ES-I3 (cell line): ENCODE data around the gene HTR4.
"Not testable (repeated sequence)": the region's sequence is repeated elsewhere in the genome, so short reads cannot be mapped to it uniquely, and the experiment has no call there.

Source experiments
- H3K36me3 ChIP-seq: 2 replicates; pipeline ENCODE4 v1.6.1; 2013; ENCODE audit warnings: mild to moderate bottlenecking, low read length, control low read depth, moderate library complexity; ENCODE audit not compliant: insufficient read depth
- H3K4me1 ChIP-seq: 2 replicates; pipeline ENCODE4 v1.6.1; 2013; ENCODE audit warnings: mild to moderate bottlenecking, control low read depth, low read length; ENCODE audit not compliant: insufficient read depth
- H3K9ac ChIP-seq: 2 replicates; pipeline ENCODE4 v1.6.1; 2013; ENCODE audit warnings: low read depth, mild to moderate bottlenecking, low read length, moderate library complexity
- H3K9me3 ChIP-seq: 2 replicates; pipeline ENCODE4 v1.6.1; 2013; ENCODE audit warnings: mild to moderate bottlenecking, low read length, moderate library complexity; ENCODE audit not compliant: control insufficient read depth, insufficient read depth

Gene HTR4

DNA sequence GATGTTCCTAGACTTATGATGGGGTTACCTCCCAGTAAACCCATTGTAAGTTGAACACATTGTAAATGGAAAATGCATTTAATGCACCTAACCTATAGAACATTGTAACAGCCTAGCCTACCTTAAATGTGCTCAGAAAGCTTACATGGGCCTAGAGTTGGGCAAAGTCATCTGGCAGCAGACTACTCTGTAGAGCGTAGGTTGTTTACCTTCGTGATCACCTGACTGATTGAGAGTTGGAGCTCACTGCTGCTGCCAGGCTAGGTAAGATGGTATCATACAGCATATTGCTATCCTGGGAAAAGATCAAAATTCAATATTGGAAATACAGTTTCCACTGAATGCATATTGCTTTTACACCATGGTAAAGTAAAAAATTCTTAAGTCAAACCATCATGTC, 95.4 kb downstream of the HTR4 start:
- Histone ChIP-seq H3K9ac (no peak overlapping the region), H3K4me1 (peaks cover 3% of the 10 kb centered on the region; the same call in 1 of the 2 replicates), H3K9me3 (no peaks in the 10 kb centered on the region), H3K36me3 (no peaks in the 10 kb centered on the region)

DNA sequence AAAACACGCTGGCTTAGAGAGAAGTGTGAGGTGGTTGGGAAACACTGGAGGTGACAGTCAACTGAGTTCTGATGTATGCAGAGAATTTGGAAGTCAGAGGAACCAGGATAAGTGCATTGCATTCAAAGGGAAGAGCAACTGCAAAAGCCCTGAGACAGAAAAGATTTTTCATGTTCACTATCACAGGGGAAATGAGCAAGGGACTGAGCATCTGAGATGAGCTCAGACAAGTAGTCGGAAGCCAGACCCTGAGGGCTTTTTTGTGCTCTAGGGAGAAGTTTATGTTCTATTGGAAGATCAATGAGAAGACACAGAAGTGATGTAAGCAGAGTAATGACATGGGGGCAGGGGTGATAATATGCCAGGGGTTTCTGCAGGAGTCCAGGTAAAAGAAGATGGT, 97.5 kb downstream of the HTR4 start:
- H3K9ac ChIP-seq = no peak overlapping the region
- no peaks in the 10 kb centered on the region for H3K36me3 ChIP-seq
- no peaks in the 10 kb centered on the region for H3K9me3 ChIP-seq
- peaks cover 3% of the 10 kb centered on the region; the same call in 1 of the 2 replicates for H3K4me1 ChIP-seq

DNA sequence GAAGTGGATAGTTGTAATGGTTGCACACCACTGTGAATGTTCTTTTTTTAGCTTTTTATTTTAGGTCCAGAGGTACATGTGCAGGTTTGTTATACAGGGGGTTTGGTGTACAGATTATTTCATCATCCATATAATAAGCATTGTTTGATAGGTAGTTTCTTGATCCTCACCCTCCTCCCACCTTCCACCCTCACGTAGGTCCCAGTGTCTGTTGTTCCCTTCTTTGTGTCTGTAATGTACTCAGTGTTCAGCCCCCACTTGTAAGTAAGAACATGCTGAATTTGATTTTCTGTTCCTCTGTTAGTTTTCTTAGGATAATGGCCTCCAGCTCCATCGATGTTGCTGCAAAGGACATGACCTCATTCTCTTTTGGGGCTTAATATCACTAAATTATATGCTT, 99.7 kb downstream of the HTR4 start:
- Histone ChIP-seq H3K9ac (no peak overlapping the region), H3K4me1 (peaks cover 3% of the 10 kb centered on the region; the same call in 1 of the 2 replicates), H3K9me3 (no peaks in the 10 kb centered on the region), H3K36me3 (no peaks in the 10 kb centered on the region)

DNA sequence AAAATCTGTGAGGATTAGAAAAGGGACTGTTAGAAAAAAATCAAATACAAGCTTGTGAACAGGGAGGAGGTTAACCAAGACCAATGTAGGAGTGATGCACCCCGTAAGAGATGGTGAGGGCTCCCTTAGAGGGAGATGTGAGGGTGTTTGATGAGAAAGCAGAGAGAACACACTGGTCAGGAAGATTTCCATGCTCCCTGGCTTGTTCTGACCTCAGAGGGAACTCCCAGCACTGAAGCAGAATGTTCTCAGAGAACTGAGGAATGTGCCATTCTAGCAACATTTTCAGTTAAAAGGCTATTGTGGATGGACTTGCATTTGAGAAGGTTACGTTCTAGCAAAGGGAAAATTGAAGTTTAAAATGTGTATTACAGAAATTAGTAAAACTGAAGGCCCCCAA, 110.6 kb downstream of the HTR4 start:
- Histone ChIP-seq H3K9me3 (no peaks in the 10 kb centered on the region), H3K4me1 (no peaks in the 10 kb centered on the region), H3K36me3 (no peaks in the 10 kb centered on the region), H3K9ac (no peak overlapping the region)

DNA sequence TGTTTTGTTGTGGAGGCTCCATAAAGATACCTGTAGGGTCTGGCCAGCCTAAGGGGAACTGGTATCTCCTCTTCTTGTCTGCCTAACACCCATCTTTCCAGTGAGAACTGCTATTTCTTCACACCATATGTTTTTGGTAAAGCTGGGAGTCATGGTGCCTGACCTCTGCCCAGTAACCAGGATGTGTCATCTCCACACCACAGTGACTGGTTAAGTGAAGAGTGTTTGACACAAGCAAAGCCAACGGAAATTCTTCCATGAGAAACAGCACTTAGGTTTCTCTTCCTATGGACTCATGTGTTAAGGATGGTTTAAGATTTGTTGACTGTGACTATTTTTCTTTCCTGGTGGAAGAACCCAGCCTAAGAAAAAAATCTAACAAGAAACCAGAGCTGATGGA, 111.5 kb downstream of the HTR4 start:
- Histone ChIP-seq H3K4me1 (no peaks in the 10 kb centered on the region), H3K9ac (no peak overlapping the region), H3K36me3 (no peaks in the 10 kb centered on the region), H3K9me3 (no peaks in the 10 kb centered on the region)

DNA sequence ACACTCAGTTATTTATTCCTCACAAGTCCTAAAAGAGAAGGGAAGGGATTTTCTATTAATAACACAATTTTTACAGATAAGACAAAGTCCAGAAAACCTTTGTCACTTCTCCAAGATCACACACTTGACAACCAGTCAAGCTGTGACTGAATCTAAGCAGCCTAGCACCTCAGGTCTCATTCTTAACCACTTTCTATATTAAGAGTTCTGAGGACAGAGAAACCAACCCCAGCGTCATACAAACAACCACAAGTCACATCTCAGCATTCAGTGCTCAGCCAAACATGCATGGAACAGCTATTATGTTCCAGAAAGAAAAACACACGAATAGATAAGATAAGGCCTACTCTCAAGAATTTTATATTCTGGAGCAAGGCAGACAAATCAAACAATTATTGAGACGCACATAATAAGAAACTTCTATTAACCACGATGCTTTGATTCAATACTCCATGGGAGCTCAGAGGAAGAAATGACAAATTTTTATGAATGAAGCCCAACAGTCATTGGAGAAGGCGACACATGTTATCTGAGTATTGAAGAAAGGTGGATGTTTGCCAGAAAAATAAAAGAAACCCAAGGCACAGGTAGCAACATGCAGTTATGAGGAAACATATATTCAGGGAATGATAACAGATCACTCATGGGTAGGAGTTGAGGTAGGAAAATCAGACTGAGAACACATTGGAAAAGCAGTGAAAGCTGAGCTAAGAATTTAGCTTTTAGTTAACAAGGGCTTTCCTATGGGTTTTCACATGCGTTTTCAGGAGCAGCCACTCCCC, 113.1 kb downstream of the HTR4 start:
- Histone ChIP-seq H3K4me1 (no peaks in the 10 kb centered on the region), H3K36me3 (no peaks in the 10 kb centered on the region), H3K9me3 (no peaks in the 10 kb centered on the region), H3K9ac (no peak overlapping the region)

DNA sequence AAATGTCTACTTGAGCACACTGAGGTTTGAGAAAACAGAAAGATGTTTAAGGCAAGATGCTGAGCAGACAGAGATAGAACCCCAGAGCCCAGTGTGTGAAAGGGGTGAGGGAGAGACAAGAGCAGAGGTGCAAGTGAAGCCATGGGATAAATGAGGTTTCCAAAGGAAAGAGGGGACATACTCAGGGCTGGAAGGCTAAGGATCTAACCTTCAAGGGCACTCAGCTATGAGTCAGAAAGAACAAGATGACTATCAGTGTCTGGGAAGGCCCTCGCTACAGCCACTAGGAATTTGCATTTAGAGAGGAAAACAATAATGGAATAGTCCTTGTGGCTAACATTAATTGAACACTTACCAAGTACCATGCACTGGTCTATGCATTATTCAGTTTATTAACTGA, 113.7 kb downstream of the HTR4 start:
- Histone ChIP-seq H3K4me1 (no peaks in the 10 kb centered on the region), H3K36me3 (no peaks in the 10 kb centered on the region), H3K9ac (no peak overlapping the region), H3K9me3 (no peaks in the 10 kb centered on the region)

DNA sequence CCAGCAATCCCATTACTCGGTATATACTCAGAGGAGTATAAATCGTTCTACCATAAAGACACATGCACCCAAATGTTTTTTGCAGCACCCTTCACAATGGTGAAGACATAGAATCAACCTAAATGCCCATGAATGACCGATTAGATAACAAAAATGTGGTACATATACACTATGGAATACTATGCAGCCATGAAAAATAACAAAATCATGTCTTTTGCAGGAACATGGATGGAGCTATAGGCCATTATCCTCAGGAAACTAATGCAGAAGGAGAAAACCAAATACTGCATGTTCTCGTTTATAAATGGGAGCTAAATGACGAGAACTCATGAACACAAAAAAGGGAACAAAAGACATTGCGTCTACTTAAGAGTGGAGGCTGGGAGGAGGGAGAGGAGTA, 114.5 kb downstream of the HTR4 start:
- Histone ChIP-seq H3K36me3 (no peaks in the 10 kb centered on the region), H3K9me3 (no peaks in the 10 kb centered on the region), H3K4me1 (no peaks in the 10 kb centered on the region)

DNA sequence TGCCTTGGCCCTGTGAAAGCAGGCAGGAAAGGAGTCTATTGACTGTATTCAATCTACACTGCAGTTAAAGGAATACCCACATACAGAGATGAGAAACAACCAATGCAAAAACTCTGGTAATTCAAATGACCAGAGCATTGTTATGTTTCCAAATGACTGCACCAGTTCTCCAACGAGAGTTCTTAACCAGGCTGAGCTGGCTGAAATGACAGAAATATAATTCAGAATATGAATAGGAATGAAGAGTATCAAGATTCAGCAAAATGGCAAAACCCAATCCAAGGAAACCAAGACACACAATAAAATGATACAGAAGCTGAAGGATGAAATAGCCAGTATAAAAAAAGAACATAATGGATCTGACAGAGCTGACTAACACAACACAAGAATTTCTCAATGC, 119.1 kb downstream of the HTR4 start:
- Histone ChIP-seq H3K9me3 (no peaks in the 10 kb centered on the region; the same call in 1 of the 2 replicates), H3K36me3 (no peaks in the 10 kb centered on the region), H3K4me1 (no peaks in the 10 kb centered on the region), H3K9ac (no peak overlapping the region)

More for the DNA sequence above, 114.5 kb downstream of the HTR4 start:
- H3K9ac ChIP-seq = no peak overlapping the region

DNA sequence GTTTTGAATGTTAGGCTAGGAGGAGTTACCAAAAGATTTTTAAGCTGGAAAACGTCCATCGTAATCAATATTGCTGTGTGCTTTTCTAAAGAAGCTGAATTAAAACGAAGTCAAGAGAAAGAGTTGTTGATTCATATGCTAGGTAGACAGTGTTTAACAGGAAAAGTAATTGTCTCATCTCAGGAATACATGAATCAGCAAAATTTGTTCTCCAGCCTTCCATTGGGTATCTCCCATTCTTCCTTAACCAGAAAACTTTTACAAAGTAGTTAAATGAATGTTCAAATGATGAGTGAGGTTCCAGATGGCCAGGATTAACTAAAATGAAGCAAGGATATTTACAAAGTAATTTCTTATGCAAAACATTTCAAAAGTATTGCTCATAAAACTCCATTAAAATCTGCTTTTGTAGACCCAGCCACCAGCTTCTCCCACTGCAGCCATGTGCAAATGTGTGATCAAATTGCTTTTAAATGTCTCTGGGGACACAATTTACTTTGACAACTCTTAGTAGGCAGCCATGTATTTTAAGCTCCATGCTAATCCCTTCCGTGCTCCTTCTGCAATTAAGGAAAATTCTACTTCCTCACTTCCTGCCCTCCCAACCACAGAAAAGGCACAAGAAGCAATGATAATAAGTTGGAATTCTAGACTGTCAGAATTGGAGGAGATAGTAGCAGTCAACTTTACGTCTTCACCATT, 121.2 kb downstream of the HTR4 start:
- Histone ChIP-seq H3K36me3 (no peaks in the 10 kb centered on the region), H3K4me1 (no peaks in the 10 kb centered on the region), H3K9ac (no peak overlapping the region), H3K9me3 (peaks cover 3% of the 10 kb centered on the region; the same call in 1 of the 2 replicates)

DNA sequence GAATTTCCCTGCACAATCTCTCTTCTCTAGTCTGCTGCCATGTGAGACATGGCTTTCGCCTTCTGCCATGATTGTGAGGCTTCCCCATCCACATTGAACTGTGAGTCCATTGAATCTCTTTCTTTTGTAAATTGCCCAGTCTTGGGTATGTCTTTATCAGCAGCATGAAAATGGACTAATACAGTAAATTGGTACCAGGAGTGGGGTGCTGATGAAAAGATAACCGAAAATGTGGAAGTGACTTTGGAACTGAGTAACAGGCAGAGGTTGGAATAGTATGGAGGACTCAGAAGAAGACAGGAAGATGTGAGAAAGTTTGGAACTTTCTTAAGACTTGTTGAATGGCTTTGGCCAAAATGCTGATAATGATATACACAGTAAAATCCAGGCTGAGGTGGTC, 124.9 kb downstream of the HTR4 start:
- not testable (repeated sequence) for H3K9me3 ChIP-seq

DNA sequence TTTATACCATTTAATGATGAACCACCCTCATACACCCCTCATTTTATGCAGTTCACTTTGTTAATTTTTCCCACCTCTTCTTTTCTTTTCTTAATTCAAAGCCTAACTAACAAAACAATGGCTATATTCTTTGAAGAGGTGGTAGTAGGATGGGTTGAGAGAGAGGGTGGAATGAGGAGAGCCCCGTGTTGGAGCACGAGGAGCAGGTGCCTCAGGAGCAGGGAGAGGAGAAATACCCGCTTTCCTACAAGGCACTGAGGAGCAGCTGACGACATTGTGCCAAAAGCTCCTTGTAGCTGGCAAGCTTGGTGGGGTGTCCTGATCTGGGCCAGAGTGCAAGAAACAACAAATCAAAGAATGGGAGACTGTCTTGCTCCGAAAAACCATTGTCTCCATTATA, 129.6 kb downstream of the HTR4 start:
- Histone ChIP-seq H3K9me3 (peaks cover 3% of the 10 kb centered on the region; the same call in 1 of the 2 replicates), H3K4me1 (no peaks in the 10 kb centered on the region), H3K36me3 (no peaks in the 10 kb centered on the region), H3K9ac (no peak overlapping the region)

More for the DNA sequence above, 124.9 kb downstream of the HTR4 start:
- H3K36me3 ChIP-seq, H3K4me1 ChIP-seq, H3K9ac ChIP-seq: not testable (repeated sequence)

DNA sequence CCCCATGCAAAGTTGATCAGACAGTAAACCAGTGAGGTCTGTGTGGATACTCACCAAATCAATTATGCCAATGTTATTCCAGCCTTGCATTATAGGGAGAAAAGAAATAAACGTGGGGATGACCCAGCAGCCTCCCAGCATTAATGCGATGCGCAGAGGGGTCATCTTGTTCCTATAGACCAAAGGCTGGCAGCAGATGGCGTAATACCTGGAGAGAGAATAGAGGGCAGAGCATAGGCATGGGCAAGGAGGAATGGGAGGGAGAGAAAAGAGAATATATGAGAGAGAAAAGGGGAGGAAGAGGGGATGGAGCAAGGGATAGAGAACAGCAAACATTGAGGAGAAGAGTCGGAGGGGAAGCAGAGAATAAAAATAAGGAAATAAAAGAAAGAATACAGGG, 131.2 kb downstream of the HTR4 start:
- H3K9ac ChIP-seq = no peak overlapping the region

DNA sequence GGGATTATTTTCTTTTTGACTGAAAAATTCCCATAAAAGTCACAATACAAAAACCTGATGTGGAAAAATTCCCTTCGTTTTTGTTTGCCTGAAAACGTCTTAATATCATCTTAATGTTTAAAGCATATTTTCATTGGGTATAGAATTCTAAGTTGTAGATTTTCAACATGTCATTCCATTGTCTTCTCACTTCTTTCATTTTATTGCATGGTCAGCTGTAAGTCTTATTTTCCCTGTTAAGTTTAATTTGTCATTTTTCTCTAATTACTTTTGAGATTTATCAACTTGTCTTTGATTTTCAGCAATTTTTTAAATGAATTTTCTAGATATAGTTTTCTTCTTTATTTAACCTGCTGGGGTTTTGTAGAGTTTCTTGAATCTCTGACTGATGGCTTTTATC, 138.9 kb downstream of the HTR4 start:
- Histone ChIP-seq H3K9me3 (no peaks in the 10 kb centered on the region), H3K9ac (no peak overlapping the region), H3K4me1 (no peaks in the 10 kb centered on the region), H3K36me3 (no peaks in the 10 kb centered on the region)

More for the DNA sequence above, 131.2 kb downstream of the HTR4 start:
- Histone ChIP-seq H3K9me3 (no peaks in the 10 kb centered on the region), H3K36me3 (no peaks in the 10 kb centered on the region), H3K4me1 (no peaks in the 10 kb centered on the region)

DNA sequence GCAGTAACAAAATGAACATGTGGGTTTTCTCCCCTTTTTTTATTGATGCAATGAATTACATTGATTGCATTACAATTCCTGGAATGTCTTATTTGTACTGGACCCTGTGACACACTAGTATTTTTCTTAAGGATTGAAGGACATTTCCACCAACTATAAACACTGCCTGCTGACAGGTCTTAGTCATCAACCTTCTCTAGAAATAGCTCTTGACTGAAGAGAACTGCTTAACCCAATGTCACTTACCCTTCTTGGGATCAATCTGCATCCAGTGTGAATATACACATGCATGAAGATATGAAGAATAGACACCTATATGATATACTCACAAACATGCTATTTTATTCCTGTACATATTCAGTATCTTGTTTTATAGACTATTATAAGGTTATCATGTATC, 140.0 kb downstream of the HTR4 start:
- Histone ChIP-seq H3K36me3 (no peaks in the 10 kb centered on the region), H3K9me3 (no peaks in the 10 kb centered on the region), H3K9ac (no peak overlapping the region)

More for the DNA sequence above, 140.0 kb downstream of the HTR4 start:
- no peaks in the 10 kb centered on the region for H3K4me1 ChIP-seq
